HL-60 (cell line): Measurements from ENCODE around the gene ZFYVE28.
A peak's percentile ranks its signal among the peaks of the same experiment; 100 is the strongest.

Source experiments
- DNase-seq, 2 experiments: peaks; one replicate each; pipeline ENCODE4 v3.0.0-alpha.2; 2010 to 2020; ENCODE audit warnings: low read depth in 1 of 2, low spot score in 1 of 2
- H3K27ac ChIP-seq: fragments of 250-450 bp; sonication (Bioruptor Pico); replicated peaks from 2 replicates; pipeline ENCODE4 v1.5.1; 2020; ENCODE audit warnings: mild to moderate bottlenecking, moderate library complexity
- H3K27me3 ChIP-seq: fragments of 250-450 bp; sonication (Bioruptor Pico); 2 replicates; pipeline ENCODE4 v1.5.1; 2021; ENCODE audit warnings: mild to moderate bottlenecking, moderate library complexity; ENCODE audit not compliant: insufficient read depth, poor library complexity, severe bottlenecking
- H3K4me3 ChIP-seq: replicated peaks from 2 replicates; pipeline ENCODE4 v1.5.1; 2011; ENCODE audit warnings: mild to moderate bottlenecking, control low read depth, low read length; ENCODE audit not compliant: insufficient read depth
- CTCF ChIP-seq: IDR thresholded peaks from one replicate; pipeline ENCODE4 v1.5.1; 2011; ENCODE audit warnings: low read length, control low read depth, inconsistent platforms; ENCODE audit not compliant: insufficient read depth
- GABPA ChIP-seq: IDR thresholded peaks from 2 replicates; pipeline ENCODE4 v1.6.1; 2012; ENCODE audit warnings: low read depth
- POLR2AphosphoS5 ChIP-seq: IDR thresholded peaks from 2 replicates; pipeline ENCODE4 v1.6.1; 2012; ENCODE audit warnings: low read depth
- REST ChIP-seq: IDR thresholded peaks from 2 replicates; pipeline ENCODE4 v1.6.1; 2012; ENCODE audit warnings: low read depth; ENCODE audit not compliant: insufficient replicate concordance
- SPI1 ChIP-seq: IDR thresholded peaks from 2 replicates; pipeline ENCODE4 v1.6.1; 2012; ENCODE audit warnings: low read depth, mild to moderate bottlenecking, borderline replicate concordance

ZFYVE28 gene

GRCh38 chr4:2331043-2331420 is 87.4 kb downstream of the ZFYVE28 start:
- no peak overlapping the region for H3K4me3 ChIP-seq
- H3K27me3 ChIP-seq = no peaks in the 10 kb centered on the region
- no peak overlapping the region for H3K27ac ChIP-seq
- TF ChIP-seq REST = no peak
- TF ChIP-seq GABPA = no peak
- no peak for TF ChIP-seq POLR2AphosphoS5
- TF ChIP-seq SPI1 = no peak
- no peak for TF ChIP-seq CTCF
- no peak for DNase-seq

GRCh38 chr4:2330091-2331042 is 88.1 kb downstream of the ZFYVE28 start:
- DNase-seq = peak; percentile 42 to 94
- Histone ChIP-seq H3K4me3 (no peak overlapping the region), H3K27ac (no peak overlapping the region), H3K27me3 (no peaks in the 10 kb centered on the region)
- TF ChIP-seq CTCF (no peak), GABPA (no peak), REST (no peak), POLR2AphosphoS5 (no peak), SPI1 (no peak)

GRCh38 chr4:2327579-2327978 is 90.9 kb downstream of the ZFYVE28 start:
- Histone ChIP-seq H3K4me3 (no peak overlapping the region), H3K27ac (no peak overlapping the region), H3K27me3 (no peaks in the 10 kb centered on the region)
- DNase-seq = no peak
- no peak for TF ChIP-seq POLR2AphosphoS5
- TF ChIP-seq REST = no peak
- no peak for TF ChIP-seq SPI1
- TF ChIP-seq GABPA = no peak
- TF ChIP-seq CTCF = no peak
